SKM-1 (cell line): ENCODE results near the gene BRDT.
"Not testable (repeated sequence)": the region's sequence is repeated elsewhere in the genome, so short reads cannot be mapped to it uniquely, and the experiment has no call there.

ENCODE experiments used
- DNase-seq: peaks from one replicate; lab custom pipeline; 2025; ENCODE audit not compliant: unreplicated experiment; lab: John Stamatoyannopoulos, UW

The BRDT gene

GRCh38 chr1:91981996-91982609 lies 32.9 kb downstream of the BRDT start:
- DNase-seq, result no peak

DNA sequence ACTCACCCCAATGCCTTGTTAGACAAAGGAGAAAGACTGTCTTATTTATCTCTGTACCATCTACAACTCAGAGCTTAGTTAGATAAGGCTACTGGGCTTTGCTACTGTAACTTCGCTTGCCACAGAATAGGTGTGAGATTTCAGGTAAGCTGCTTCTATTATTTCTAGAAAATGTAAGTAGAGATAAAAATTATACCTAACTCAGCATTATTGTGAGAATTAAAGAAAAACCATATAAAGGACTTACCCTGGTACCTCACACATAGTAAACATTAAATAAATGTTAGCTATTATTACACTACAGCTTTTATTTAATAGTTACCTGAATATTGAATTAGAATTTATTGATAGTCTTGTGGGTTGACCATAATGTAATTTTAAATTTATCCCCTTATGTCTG lies 44.1 kb downstream of the BRDT start:
- DNase-seq, result no peak

DNA sequence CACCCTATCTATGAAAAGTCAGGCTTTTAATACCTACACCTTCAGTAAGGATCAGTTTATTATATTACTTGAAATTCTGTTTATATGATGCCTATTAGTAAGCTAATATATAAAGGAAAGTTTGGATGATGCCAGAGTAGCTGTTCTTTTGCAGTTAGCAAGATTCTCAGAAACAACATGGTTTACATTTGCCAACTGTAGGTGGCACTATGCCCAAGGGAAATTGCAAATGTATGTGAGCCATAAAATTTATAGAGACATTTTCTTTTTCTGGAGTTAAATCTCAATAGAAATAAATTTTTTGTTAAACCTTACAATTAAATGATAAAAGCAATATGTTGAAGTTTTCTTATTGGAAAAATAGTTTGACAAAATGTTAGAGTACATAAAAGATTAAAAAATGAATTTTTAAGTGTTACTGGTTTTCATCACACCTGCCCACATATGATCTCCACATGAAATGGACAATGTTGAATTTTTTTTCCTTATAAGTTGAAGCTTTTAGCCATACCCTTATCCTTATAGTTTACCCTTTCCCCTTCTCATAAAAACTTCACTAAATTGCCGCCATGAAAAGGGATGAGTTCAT lies 48.5 kb downstream of the BRDT start:
- peak; percentile 54 for DNase-seq

- no peak for DNase-seq
Measured at GRCh38 chr1:92004129-92004528, 54.9 kb downstream of the BRDT start.

GRCh38 chr1:92013923-92014322 lies 64.7 kb downstream of the BRDT start:
- DNase-seq, result no peak

DNA sequence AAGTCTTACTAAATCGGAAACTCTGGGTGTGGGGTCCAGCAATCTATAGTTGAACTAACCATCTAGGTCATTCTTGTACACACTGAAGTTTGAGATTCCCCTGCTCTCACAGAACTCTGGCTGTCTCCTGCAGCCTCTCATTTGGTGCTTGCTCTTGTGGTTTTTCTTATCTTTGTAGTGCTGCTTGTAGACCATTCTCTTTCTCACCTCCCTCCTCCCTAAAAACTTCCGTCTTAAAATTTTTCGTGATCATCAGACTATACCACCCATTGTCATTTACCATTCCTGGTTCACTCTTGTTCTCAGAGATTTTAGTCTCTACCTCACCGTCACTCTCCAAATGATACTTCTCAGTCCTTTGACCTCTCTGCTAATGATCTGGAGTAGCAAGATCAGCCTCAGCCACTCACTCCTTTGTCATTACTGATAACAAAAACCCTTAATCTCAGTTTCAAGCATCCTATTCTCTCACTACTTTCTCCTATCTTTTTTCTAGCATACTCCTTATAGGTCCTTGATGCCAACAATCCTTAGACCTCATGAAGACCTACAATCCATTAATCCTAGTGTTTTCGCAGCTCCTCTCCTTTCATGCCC lies 67.6 kb downstream of the BRDT start:
- no peak for DNase-seq

GRCh38 chr1:92017656-92018055 lies 68.5 kb downstream of the BRDT start:
- DNase-seq, result no peak

DNA sequence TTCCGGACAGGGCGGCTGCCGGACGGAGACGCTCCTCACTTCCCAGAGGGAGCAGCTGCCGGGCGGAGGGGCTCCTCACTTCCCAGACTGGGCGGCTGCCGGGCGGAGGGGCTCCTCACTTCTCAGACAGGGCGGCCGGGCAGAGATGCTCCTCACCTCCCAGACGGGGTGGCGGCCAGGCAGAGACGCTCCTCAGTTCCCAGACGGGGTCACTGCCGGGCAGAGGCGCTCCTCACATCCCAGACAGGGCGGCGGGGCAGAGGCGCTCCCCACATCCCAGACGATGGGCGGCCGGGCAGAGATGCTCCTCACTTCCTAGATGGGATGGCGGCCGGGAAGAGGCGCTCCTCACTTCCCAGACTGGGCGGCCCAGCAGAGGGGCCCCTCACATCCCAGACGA lies 76.8 kb downstream of the BRDT start:
- DNase-seq, result not testable (repeated sequence)

DNA sequence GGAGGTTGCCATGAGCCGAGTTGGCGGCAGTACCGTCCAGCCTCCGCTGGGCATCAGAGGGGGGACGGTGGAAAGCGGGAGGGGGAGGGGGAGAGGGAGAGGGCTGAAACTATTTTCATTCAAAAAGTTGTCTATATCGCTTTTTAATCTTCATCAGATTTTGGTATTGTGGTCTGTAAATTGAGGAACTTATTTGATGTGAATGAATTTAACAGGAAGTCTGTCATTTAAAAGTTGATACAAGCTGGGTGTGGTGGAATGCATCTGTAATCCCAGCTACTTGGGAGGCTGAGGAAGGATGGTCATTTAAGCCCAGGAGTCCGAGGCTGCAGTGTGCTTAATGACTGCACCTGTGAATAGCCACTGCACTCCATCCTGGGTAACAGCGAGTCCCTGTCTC lies 77.6 kb downstream of the BRDT start:
- no peak for DNase-seq

GRCh38 chr1:92029241-92029922 lies 80.2 kb downstream of the BRDT start:
- no peak for DNase-seq

DNA sequence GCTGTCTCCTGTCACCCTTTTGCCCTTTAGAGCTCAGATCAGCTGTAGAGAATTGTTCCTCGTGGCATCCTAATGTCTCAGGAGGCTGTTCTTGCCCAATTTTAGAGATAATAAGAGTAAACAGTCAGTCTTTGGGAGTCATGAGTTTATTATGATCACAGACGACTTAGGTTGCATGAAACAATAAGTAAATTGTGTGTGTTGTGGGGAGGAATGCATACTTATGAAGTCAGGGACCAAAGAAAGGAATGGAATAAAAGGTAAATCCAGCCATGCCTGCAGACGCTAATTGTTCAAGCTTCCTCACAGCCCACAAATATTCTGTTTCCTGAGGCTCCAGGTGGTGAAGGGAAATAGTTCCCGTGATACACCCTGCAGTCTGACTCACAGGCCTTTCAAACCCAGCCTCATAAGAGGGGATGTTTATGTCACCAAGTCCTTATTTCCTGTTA lies 81.5 kb downstream of the BRDT start:
- DNase-seq, result no peak

DNA sequence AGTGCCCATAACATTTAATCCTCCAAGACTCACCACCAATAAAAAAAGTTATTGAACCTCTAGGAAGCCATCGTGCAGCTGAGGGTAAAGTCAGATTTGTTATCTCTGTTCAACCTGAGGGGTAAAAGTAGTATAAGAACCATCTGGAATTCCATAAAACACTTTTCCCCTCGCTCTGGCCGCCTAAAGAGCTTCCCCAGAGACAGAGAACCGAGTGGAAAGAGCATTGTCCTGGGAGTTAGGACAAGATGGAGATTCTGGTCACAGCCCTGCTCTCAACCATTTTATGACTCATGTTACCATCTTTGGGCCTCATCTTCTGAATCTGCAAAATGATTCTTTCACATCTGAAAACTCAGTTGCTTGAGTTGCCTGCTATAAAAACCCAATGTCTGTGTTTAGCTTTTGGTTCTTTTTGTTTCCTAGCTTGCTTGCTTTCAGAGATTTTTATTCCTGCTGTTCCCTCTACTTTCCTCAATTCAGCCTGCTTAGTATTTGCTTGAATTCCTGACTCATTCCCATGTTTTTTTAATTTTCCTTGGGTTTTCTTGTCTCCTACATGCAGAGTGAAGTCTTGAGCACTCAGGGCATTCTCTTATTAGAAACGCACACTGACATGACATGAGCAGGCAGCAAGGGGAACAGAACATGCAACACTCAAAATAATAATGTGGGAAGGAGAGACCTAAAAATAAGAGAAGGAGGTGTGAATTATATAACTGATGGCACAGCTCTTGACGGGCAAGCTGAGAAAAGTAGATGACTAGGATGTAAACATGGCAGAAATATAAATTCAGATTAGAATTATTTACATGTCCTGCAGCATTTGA lies 82.3 kb downstream of the BRDT start:
- no peak for DNase-seq

DNA sequence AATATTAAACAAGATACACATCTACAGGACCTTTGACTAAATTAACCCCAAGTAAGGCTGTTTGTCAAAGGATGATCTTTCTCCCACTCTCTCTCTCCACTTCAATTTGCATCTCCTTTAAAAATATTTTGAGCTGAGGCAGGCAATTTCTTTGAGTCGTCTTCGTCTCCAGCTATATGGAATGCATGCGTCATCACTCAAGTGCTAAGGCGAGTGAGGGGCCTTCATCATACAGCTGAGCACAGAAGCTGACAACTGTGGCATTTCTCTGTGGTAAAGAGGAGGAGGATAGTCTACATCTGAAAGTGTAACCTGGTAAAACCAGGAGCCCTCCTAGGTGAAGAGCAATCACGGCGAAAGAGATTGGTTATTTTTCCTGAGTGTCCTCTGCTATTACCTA lies 88.2 kb downstream of the BRDT start:
- DNase-seq, result no peak

DNA sequence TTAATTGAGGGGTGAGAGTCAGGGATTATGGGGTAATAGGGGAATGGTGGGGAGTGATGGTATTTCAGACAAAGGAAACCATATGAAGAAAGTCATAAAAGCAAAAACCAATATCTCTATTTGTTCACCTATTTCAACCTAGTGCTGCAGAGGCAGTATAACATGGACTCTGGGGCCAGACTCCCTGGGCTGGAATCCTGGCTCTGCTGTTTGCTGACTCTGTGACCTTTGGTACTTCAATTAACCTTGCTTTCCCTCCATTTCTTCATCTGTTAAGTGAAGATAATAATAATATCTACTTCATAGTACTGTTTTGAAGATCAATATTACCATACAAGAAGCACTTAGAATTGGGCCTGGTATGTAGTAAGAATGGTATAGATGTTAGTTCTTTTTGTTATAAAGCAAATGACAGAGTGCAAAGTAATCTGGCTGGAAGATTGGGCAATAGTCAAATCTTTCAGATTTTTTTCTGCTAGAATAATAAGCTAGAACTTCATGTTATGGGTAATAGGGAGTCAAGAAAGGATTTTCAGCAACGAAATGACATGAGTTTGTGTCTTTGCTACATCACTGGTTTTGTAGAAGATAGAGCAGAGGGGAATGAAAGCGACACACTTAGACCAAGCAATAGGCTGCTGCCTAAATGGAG lies 89.6 kb downstream of the BRDT start:
- no peak for DNase-seq

- DNase-seq, result no peak
Measured at GRCh38 chr1:92040971-92041370, 91.8 kb downstream of the BRDT start.

DNA sequence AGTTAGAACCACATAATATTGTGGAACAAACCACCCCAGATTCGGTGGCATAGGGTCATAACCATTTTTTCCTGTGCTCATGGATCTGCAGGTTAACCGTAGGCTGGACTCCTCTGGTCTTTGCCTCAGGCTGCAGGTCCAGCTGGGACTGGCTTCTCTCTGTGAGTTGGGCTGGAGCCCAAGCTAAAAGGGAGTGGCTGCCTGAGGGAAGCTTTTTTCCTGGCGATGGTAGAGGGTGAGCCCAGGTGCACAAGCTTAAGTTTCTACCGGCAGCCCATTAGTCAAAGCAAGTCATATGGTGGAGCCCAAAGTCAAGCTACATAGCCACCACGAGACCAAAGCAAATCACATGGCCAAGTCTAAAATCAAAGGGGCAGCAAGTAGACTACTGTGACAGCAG lies 94.4 kb downstream of the BRDT start:
- no peak for DNase-seq

- no peak for DNase-seq
Measured at GRCh38 chr1:92045766-92046495, 96.7 kb downstream of the BRDT start.

GRCh38 chr1:92051948-92052347 lies 102.7 kb downstream of the BRDT start:
- no peak for DNase-seq
